ENCODE data around the gene PAFAH1B2. TPM values are rescaled to one million over a fixed set of nuclear protein-coding genes. Genes with fewer than 3 reads are reported as not detected.
A peak's percentile ranks its signal among the peaks of the same experiment; 100 is the strongest.
"Not testable (repeated sequence)": the region's sequence is repeated elsewhere in the genome, so short reads cannot be mapped to it uniquely, and the experiment has no call there.

Gene PAFAH1B2
- total and polyA plus RNA-seq, 2 experiments from 2014 or later: 25.8 to 58.7 TPM

DNA sequence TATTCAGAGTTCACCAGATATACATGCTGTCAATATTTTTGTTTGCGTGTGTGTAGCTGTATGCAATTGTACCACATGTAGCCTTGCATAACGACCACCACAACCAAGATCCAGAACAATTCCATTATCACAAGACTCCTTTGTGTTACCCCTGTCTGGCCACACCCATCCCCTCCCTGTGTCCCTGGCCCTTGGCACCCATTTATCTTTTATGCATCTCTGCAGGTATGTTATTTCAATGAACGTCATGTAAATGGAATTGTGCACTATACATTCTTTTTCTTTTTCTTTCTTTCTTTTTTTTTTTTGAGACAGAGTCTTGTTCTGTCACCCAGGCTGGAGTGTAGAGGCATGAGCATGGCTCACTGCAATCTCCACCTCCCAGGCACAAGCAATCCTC is 9.7 kb upstream of the PAFAH1B2 start:
- Histone ChIP-seq H3K27ac (no peak overlapping the region), H3K9me3 (ENCODE audit: low read depth) (no peaks in the 10 kb centered on the region), H3K4me1 (ENCODE audit: low read depth) (no peaks in the 10 kb centered on the region), H3K36me3 (no peaks in the 10 kb centered on the region), H3K27me3 (no peaks in the 10 kb centered on the region), H3K4me3 (no peak overlapping the region)
- DNase-seq (ENCODE audit: low read depth in 1 of 2, low spot score in 1 of 2): no peak
- TF ChIP-seq, protein P1, sequence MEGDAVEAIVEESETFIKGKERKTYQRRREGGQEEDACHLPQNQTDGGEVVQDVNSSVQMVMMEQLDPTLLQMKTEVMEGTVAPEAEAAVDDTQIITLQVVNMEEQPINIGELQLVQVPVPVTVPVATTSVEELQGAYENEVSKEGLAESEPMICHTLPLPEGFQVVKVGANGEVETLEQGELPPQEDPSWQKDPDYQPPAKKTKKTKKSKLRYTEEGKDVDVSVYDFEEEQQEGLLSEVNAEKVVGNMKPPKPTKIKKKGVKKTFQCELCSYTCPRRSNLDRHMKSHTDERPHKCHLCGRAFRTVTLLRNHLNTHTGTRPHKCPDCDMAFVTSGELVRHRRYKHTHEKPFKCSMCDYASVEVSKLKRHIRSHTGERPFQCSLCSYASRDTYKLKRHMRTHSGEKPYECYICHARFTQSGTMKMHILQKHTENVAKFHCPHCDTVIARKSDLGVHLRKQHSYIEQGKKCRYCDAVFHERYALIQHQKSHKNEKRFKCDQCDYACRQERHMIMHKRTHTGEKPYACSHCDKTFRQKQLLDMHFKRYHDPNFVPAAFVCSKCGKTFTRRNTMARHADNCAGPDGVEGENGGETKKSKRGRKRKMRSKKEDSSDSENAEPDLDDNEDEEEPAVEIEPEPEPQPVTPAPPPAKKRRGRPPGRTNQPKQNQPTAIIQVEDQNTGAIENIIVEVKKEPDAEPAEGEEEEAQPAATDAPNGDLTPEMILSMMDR (IDR thresholded peaks at IDR 0.05; ENCODE audit: low read depth, low read length): no peak

DNA sequence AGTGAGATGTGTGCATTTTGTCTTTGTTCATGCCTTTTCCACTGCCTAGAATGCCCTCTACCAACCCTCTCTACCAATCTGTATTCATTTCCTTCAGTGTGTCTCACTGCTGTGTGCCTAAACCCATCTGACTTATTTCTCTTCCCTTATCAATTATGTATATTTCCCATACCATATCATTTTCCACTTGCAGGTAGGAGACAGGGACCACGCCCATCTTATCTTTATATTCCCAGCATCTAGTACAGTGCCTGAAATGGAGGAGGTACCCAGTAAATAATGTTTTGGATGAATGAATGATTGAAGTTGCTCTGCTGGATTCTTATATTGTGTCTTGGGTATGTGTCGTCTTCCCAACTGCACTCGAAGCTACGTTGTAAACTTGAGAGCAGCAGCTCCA is 9.1 kb upstream of the PAFAH1B2 start:
- H3K9me3 ChIP-seq (ENCODE audit: low read depth); DNase-seq (ENCODE audit: low read depth in 1 of 2, low spot score in 1 of 2): not testable (repeated sequence)

DNA sequence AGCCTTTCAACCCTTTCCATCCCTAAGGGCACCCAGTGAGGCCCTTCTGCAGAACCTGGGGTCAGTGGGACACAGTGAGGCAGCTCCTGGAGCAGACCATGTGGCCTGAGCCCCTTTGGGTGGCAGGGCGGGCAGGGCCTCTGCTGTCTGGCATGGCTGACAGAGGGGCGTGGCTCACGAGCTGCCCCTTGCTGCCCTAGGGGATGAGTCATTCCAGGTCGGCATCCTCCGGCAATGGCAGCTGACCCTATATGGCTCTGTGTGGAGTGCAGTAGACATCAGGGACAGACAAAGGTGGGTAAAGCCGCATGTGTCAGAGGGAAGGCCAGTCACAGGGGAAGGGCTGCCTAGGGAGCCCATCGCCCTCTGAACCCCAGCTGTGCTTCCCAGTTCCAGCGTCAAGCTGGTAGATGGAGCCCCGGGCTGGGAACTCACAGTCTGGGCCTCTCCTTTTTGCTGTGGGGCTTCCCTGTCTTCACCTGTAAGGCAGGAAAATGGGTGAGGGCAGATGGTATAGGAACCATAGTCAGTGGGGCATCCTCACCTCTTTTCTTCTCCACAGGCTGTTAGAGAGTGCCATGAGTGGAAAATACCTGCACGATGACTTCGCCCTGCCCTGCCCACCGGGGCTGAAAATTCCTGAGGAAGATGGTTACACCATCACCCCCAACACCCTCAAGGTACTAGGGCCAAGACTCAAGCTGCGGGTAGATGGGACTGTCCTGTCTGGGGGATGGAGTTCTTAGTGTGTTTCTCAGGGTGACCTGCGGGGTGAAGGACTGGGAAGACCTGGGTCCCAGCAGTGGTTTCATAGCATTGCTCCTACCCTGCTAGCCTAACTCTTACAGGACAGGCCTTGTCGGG is 6.6 kb upstream of the PAFAH1B2 start:
- H3K36me3 ChIP-seq, H3K27ac ChIP-seq: not testable (repeated sequence)

More for the DNA sequence above, 9.1 kb upstream of the PAFAH1B2 start:
- not testable (repeated sequence) for H3K36me3 ChIP-seq; H3K27ac ChIP-seq; H3K27me3 ChIP-seq; H3K4me1 ChIP-seq (ENCODE audit: low read depth); H3K4me3 ChIP-seq

DNA sequence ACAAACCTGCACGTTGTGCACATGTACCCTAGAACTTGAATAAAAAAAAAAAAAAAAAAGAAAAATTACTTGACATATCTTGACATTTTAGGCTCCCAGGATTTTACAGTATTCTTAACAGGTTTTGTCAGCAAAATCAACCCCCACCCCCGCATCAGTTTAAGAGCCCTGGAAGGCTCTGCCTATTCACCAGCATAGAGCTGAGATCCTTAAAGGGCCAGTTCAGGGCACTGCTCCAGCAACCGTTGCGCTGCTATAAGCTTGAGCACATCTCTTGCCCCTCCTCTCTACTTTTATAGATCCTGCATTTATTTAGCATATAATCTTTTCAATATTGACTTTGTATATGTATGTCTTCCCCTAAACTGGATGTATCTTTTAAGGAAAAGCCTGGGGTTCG is 697 bp upstream of the PAFAH1B2 start:
- Histone ChIP-seq H3K27me3 (no peaks in the 10 kb centered on the region), H3K4me3 (peak overlapping the region; percentile 67), H3K9me3 (ENCODE audit: low read depth) (no peaks in the 10 kb centered on the region), H3K4me1 (ENCODE audit: low read depth) (peaks cover 12% of the 10 kb centered on the region), H3K27ac (peak overlapping the region; percentile 86), H3K36me3 (peaks cover 5% of the 10 kb centered on the region)
- TF ChIP-seq, protein P1 (IDR thresholded peaks at IDR 0.05; ENCODE audit: low read depth, low read length): no peak
- peak; percentile 45 to 70 for DNase-seq (ENCODE audit: low read depth in 1 of 2, low spot score in 1 of 2)

More for the DNA sequence above, 6.6 kb upstream of the PAFAH1B2 start:
- H3K9me3 ChIP-seq (ENCODE audit: low read depth); H3K4me1 ChIP-seq (ENCODE audit: low read depth); H3K4me3 ChIP-seq; DNase-seq (ENCODE audit: low read depth in 1 of 2, low spot score in 1 of 2); H3K27me3 ChIP-seq: not testable (repeated sequence)

DNA sequence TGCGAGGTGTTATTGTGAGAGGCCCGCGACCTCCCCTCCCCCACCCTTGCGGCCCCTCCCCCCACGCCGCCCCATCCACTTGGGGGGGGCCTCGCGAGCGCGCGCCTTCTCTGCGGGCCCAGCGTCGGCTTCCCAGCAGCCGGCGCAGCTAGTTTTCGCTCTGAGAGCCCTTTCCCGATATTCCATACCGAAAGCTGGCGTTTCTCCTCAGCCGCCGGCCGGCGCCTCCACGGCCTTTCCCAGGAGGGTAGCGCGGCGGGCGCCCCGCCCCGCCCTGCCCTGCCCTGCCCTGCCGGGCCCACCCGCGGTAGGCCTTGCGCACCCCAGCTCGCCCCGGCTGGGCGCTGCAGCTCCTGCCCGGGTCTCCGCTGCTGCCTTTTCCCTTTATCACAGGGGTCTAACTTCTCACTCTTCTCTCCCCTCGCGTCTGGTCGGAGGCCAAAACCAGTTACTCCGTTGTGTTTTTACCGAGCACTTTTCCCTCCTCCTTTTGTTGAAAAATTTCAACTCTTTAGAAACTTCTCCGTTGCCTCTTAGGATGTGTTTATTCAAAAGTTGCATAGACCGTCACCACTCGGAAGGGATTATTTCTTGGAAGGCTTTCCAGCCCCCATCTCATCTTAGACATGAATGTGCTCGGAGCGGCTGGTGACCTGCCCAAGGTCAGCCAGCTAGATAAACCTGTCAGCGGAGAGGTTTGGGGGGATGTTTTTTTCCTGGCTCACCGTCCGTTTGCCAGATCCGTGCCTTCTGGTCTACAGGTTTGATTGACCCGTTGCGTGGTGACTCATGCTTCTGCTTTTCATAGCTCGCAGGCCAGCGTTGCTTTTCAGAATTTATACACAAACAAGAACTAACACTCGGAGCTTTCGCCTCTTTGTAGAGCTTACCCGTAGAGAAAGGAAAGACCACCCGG is 648 bp downstream of the PAFAH1B2 start:
- Histone ChIP-seq H3K9me3 (ENCODE audit: low read depth) (no peaks in the 10 kb centered on the region), H3K36me3 (peaks cover 5% of the 10 kb centered on the region), H3K27me3 (no peaks in the 10 kb centered on the region), H3K4me3 (peak overlapping the region; percentile 67), H3K4me1 (ENCODE audit: low read depth) (peaks cover 12% of the 10 kb centered on the region), H3K27ac (peak overlapping the region; percentile 86)
- DNase-seq (ENCODE audit: low read depth in 1 of 2, low spot score in 1 of 2): peak; percentile 78 to 83
- TF ChIP-seq, protein P1 (IDR thresholded peaks at IDR 0.05; ENCODE audit: low read depth, low read length): no peak

DNA sequence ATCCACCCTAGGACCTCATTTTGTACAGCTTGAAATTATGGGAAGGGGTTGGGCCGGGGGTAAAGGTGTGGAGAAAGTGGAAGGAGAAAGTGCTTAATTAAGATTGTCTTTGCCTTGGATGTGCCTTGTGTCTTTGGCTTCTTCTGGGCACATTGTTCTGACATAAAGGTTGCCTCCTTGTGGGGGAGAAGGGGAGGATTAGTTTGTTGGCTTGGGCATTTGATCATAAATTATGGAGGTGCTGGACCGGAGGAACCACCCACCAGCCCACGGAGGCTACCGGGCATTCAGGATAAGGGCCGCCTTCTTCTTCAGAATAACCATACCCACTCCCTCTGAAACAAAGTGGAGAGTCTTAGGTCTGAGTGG is 1.3 kb downstream of the PAFAH1B2 start:
- Histone ChIP-seq H3K27ac (peak overlapping the region; percentile 86), H3K4me1 (ENCODE audit: low read depth) (peaks cover 12% of the 10 kb centered on the region), H3K36me3 (peaks cover 5% of the 10 kb centered on the region), H3K4me3 (peak overlapping the region; percentile 67), H3K9me3 (ENCODE audit: low read depth) (no peaks in the 10 kb centered on the region), H3K27me3 (no peaks in the 10 kb centered on the region)
- DNase-seq (ENCODE audit: low read depth in 1 of 2, low spot score in 1 of 2): peak; percentile 17 to 50
- TF ChIP-seq, protein P1 (IDR thresholded peaks at IDR 0.05; ENCODE audit: low read depth, low read length): peak; percentile 31

Data from cardiac muscle cell (in vitro differentiated cells and primary cell).